Activated CD8-positive, alpha-beta memory T cell treated with anti-CD3 and anti-CD28 coated beads, Interleukin-2, amount 50 U/mL, for 48 hours (primary cell): ENCODE results near the gene WWOX.

Source experiments
- DNase-seq: peaks from one replicate; pipeline ENCODE4 v3.0.0-alpha.2; 2020

The WWOX gene

DNA sequence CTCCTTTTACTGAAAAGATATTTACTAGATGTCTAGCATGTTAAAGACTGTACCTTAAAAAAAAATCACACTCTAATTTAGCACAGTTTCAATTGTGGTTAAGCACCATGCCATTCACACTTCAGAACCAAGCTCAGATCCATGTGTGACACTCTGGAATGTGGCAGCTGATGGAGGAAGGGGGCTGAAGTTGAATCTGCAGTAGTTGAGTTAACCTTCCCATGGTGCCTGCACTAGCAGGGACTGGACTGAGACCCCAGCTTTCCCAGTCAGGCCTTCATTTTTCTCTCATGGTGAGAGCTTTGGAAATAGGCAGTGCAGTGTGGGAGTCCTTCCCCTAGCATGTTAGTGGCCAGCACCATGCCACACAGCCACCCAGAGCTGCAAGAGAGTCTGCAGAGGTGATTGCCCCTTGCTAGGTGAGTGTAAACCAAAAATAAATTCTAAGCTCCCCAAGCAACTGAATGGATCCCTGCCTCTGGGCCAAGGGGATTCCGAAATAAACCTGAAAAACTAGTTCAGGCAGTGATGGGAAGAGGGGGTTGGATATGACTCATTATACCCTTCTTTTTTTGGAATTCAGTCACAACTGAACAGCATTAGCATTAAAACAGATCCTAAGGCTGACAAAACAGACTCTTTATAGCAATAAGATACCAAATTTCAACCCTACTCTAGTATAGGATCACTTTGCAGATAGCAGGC, 208.5 kb downstream of the WWOX start:
- no peak for DNase-seq

DNA sequence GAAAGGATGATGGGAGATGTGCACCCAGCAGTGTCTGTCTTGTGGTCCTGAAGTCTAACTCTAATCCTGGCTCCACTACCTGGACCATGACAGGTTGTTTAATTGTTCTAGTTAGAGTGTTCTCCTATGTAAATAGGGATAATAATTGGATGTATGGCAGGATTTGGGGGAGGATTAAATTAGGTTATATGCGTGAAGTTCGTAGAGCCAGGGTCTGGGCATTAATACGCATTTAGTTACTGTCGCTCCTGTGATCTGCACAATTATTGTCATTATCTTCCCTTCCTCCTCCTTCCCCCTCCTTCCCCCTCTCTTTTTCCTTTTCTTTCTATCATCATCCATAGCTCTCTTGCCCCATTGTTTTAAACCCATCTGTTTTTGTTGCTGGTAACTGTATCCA, 210.3 kb downstream of the WWOX start:
- no peak for DNase-seq

DNA sequence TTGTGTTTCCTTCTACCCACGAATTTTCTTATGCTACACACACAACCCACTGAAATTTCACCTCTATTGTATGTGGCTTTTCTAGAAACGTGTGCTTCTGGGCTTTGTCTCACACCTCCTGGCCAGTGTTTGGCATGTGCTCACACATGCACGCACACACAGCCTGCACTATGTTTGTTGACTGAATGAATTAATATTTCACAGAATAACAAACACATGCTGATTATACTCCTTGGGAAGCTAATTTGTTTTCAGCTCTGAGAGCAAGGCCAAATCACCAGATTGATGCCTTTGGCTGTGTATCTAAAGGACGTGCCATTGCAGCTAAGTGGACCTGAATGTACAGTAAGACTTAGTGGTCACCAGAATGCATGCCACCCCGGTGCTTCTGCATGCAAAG, 210.7 kb downstream of the WWOX start:
- no peak for DNase-seq

DNA sequence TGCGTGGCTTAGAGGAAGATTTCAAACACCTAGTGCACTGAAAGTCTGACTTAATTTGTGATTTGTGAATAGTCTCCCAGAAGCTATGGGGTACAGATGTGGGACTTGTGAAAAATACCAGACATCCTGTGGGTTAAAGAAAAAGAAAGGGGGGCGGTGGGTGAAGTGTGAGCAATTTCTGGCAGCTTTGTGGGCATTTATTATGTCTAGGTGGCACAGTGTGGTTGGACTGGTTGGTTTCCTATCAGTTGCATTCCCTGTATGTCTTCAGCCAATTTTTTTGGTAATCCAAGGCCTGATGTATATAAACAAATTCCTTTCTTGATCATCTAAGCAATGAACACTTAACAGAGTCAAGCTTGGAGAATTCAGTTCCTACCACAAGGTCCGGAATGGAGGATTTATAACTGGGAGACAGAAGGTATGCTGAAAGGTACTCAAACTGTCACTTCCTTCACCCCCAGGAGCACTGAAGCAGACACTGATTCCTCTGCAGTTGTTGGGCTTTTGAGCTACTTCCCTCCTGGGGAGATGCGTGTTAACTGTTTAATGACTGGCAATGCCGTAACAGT, 211.6 kb downstream of the WWOX start:
- DNase-seq: no peak

DNA sequence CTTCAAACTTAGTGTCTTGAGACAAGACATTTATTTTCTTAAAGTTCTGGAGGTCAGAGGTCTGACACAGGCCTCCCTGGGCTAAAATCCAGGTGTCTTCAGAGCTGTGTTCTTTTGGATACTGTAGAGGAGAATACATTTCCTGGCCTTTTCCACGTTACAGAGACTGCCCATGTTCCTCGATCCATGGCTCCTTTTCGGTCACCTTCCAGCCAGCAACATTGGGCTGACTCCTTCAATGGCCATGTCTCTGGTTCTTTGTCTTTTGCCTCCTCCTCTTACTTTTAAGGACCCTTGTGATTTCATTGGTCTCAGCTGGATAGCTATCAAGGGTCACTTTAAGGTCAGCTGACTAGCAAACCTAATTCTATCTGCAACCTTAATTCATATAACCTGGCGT, 212.4 kb downstream of the WWOX start:
- DNase-seq: no peak

DNA sequence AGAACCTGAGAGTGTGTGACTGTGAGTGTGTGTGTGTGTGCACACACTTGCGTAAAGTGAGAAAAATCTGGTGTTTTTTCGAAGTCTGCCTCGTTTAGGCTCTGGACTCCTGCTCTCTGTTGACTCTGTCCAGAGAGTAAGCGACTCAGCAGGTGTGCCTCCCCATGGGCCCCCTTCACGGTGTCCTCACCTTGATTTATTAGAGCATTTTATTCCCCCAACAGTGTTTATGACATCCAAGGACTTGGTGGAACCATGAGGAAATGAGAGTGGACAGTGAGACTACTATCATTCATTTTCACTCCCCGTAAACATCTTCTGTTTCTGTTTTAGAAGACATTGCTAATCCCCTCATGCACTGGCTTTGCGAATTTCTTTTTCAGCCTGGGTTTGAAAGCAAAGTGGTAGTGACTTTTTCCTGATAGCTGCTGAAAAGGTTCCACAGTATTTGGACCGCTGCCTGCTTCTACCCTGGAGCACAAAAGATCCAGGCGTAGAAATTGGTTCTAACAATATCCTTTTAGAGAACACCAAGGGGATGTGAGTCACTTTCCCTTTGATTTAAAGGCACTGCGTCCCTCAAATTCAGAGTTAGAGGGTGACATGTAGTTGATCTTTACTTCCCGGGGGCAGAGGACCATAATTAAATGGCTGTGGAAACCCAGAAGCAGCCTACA, 218.2 kb downstream of the WWOX start:
- DNase-seq: no peak

DNA sequence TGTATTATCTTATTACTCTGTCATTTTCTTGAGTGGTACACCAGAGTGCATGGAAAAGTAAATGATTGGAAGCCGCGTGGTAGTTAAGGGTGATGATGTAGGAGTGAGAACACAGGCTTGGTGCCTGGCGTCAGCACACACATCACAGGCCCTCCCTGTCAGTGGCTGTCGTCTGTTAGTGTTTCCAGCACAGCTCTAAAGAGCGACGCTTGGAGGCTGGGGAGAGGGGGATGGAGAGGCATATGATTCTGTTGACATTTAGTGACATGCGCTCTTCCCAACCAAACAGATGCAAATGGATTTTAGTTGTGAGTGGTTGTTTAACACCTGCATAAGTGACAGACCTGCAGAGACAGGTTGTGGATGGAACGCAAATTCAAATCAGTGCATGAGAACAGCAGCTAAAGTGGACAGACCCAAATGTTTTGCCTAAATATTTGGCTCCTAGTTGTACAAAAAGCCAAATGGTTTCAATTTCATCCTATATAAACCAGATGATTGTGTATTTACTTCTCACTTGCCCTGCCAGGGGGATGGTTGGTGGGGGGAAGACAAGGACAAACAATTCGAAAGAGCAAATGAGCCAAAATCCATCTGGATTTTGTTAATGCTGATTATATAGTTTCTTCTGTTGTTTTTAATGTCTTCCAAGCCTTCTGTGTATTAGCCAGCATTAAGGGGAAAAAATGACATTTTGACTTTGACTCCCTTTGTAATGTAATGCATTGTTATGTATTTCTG, 222.3 kb downstream of the WWOX start:
- DNase-seq: no peak

DNA sequence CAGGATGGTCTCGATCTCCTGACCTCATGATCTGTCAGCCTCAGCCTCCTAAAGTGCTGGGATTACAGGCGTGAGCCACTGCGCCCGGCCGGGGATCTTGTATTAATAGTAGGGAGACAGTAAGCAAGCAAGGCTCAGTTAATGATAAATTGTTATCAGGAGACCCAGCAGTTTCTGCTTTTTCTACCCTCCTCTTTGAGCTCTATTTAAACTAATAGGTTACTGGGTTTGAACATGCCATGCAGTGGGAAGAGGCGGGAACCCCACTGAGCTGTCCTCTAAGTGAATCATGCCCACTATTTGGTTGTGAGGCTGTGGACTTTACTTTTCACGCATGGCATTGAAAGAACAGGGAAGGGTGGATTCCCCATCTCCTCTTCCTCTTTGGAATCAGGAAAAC, 223.9 kb downstream of the WWOX start:
- no peak for DNase-seq

DNA sequence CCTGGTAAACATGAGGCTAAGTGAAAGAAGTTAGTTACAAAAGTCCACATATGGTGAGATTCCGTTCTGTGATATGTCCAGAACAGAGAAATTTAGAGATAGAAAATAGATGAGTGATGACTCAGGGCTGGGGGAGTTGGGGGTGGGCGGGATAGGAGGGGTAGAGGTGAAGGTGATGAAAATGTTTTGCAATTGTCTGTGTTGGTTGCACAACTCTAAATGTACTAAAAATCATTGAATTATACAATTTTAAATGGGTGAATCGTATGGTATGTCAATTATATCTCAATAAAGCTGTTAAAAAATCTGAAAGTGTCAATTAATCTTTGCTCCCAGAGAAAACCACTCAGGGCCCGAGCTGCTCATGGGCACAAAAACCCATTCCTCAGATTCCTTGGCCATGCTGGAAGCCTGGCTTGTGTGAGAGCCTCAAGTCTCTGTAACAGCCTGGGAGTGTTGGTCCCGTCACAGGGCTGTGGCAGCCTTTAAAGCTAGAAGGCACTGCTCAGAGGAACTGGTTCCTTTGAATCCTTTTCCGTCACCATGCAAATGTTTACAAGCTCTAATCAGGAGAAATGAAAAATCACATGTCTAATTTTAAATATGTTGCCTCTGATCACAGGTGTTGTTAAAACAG, 225.3 kb downstream of the WWOX start:
- no peak for DNase-seq

DNA sequence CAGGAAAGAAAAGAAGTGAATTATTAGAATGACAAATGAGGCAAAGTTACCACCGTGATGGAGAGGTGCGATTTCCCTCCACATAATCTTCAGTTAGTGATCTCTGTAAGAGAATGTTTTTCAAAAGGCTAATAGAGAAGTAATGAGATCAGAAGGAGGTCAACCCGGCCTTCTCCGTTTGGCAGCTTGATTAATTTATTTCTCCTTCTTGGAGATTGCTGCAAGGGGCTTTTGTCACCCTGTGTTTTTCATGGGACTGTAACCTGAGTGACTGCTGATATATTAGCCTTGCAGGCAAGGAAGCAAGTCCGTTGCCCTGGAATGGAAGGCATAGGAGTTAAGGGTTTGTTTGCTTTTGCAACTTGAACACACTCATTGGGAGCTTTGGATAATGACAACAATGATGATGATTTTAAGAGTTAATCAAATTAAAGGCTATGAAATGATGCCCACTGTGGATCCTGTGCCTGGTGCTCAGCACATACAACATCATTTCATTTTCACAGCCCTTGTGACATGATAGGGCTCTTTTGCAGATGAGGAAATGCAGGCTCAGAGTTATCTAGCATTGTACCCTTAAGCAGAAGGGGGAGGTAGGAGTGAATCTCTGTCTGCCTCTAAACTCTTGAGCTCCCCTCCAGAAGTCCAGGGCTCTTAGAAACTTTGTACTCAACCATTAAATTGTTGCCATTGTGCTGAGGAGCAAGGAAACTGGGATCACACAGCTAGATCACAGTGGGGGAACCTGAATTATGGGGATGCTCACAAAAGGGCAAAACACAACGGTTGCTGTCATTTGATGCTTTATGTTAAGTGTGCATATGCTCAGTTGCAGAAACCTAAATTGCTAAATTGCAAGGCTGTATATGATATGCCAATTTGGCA, 226.3 kb downstream of the WWOX start:
- no peak for DNase-seq

DNA sequence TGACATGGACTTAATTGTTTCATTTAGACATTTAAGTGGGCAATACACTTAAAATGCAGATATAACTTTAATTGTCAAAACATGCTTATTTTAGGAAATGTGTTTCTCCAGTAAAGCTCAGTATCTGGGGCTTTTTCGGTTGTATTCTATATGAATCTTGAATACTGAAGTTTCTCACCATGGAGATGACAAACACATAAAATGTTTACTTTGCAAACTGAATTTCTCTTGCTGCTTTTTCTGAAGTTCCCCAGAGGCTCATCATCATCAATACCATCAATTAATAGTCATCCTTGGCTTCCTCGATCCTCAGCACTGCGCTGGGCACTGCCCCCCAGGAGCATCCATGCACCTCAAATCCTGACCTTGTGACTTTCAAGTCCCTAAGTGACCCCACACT, 227.3 kb downstream of the WWOX start:
- no peak for DNase-seq

DNA sequence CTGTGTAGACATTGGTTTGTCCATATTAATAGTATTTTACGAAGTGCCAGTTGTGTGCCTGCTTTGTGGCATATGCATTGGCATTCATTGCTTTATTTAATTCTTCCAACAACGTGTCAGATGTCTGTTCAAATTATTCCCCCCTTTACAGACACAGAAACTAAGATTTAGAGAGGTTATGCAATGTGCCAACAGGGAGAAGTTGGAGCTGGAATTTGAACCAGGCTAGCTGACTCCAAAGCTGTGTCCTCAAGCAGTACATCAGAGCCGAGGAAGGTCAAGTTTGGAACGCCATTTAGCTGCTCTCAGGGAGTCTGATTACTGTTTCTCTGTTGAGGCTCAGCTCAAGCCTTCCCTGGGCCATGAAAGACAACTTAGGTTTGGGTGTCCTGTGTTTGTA, 232.3 kb downstream of the WWOX start:
- no peak for DNase-seq

DNA sequence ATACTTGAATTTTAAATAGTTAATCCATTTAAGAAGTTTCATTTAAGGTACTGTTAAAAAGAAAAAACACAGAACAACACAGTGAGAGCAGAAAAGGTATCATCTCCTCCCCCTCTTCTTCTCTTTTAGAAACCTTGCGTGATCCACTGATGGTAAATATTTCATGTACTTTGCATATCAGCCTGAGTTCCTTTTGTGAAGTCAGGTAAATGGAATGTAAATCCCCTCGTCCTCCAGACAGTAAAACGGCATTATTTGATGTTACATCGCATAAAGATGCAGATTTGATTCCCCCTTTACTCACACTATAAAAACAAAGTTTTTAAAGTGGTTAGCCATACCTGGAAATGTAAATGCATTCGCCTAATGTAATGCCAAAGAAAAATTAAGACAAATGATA, 234.4 kb downstream of the WWOX start:
- no peak for DNase-seq

DNA sequence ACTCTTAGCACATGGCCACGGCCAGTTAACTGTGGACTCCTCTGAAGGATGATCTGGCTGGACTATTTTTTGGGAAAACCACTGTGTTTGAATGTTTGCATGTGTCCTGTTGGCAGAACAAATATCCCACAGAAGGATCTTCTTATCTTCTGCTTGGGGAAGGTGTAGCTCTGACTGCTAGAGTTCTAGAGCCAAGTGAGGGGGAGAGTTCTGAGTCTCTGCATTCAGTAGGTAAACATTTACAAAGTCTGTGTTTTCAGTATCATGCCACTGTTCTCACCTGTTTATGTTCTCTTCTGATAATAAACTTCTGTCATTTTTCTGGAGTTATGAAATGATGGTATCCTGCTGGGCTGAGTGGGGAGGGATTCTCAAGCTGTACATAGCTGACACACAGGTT, 241.1 kb downstream of the WWOX start:
- DNase-seq: no peak

DNA sequence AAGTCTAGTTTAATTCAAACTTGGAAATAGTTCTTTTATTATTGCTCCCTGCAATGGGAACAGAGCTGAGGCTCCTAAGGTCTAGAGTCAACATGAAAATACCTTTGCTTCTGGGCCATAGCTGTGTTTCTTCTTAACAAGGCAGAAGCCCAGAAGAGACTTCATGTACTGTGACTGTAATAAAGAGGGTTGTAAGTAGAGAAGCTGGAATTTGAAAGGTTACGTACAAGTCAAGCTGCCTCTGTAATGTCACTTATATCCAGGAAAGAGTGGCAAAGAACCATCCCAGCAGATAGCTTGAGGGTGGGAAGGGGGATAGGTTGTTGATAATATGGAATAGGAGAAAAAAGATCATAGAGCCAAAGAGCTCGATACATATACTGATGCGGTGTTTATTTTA, 248.6 kb downstream of the WWOX start:
- no peak for DNase-seq

DNA sequence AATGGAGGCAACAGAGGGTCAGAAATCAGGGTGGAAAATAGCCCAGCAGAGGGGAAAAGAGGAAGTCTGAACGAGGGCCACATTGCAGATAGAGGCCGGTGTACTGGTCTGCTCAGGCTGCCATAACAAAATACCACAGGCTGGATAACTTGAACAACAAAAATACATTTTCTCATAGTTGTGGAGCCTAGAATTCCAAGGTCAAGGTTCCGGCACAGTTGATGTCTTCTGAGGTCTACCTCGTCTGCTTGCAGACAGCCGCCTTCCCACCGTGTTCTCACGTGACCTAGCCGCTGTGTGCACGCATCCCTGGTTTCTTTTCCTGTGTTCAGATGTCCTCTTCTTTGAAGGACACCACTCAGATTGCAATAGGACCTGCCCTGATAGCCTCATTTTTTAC, 249.4 kb downstream of the WWOX start:
- DNase-seq: no peak

DNA sequence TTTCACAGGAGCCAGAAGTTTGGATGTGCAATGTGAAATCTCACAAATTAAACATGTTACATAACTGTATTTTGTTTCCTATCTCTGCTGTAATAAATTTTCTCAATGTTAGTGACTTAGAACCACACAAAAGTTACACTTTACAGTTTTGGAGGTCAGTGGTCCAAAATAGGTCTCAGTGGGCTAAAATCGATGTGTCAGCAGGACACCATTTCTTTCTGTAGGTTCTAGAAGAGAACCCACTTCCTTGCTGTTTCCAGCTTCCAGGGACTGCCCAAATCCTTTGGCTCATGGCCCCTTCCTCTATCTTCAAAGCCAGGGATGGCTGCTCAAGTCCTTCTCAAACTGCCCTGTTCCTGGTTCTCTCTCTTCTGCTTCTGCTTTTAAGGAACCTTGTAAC, 252.7 kb downstream of the WWOX start:
- no peak for DNase-seq

DNA sequence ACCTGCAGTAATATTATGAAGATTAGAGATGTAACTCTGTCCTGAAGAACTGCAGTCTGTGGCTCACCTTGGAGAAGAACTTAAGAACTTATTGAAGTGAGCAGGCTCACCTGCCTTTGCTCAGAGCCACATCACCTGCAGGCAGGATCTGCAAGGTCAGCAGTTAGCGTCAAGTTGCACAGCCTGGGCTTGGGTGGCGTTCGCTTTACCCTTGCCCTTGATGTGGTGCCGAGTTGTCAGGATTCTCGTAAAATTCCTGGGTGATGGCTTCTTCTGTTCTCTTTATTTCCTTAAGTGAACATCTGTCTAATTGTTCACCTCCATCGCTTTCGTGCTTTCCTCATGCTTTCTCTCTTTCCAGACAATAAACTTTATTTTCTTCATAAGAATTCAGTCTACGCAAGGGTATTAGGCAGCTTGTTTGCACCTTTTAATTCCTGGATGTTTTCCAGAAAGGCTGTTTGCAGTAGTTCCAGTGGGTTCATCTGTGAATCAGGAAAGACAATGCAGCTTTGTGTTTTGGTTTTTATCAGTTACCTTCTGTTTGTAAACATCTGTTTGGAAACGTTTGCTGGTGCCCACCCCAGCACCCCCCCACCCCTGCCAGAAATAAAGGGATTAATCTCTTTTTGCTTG, 254.3 kb downstream of the WWOX start:
- DNase-seq: no peak

DNA sequence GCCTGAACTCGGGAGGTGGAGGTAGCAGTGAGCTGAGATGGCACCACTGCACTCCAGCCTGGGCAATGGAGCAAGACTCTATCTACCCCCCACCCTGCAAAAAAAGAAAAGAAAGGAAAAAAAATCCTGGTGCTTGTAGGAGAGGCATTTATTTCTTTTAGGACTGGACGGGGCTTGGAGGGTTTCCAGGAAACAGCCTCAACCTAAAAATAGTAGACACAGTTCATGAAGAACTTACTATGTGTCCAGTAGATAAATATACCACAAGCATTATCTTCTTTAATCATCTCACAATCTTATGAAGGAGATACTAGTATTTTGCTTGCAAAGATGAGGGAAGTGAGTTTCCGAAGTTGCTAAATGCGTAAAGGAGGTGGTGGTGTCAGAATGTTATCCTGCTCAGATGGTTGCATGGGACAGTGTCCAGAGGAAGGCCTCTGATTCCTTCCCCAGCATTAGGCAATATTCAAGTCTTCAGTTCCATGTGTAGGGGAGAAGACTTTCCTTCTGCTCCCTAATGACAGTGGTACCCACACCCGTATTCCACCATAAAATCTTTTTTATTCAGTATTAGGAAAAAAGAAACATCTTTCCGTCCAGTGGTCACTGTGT, 263.2 kb downstream of the WWOX start:
- no peak for DNase-seq

DNA sequence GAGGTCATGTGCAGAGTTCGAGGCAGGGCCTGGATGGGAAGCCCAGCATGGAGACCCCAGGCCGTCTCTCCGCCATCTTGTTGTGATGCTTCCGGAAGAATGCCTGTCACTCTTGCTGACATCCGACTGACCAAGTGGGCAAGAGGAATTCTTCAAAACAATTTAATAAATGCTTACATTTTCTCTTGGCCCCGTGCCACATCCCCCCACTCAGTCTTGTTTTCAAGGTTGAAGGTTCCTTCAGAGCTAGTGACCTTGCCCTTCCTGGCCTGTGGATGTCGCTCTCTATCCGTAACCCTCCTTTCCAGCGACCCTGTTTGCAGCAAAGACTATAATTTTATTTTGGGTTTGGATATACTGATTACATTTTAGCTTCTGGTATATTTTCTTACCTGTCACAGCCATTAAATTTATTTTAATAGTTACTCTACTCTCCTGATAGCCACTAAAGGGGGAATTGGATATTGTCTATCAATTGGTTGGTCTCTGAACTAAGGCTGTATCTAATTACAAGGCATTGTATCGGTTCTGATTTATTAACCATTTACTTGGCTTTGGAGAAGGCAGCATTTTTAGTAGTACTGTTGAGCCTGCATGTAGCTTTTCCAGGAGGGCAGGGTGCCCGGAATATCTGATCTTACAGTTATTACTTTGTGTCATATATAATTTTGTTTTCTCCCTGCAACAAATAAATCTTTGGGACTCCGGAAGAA, 264.5 kb downstream of the WWOX start:
- DNase-seq: no peak

DNA sequence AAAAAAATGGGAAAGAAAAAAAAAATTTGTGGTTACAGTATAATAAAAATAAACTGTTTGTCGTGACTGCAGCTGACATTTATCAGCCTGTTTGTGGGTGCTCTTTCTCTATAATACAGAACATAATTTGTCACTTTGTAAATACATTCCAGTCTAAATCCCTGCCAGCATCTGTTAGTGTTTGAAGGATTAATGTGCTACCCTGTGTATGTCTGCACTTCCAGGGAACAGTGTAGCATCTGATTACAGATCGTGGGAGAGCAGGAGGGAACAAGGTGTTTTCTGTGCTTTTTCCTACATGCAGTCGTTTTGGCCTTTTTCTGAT, 265.1 kb downstream of the WWOX start:
- no peak for DNase-seq
